Esophagus squamous epithelium (tissue), 4 donors: Measurements from ENCODE around the gene GALNT8.

Experiments
- POLR2A ChIP-seq, 4 donors: fragments of 450-650 bp; IDR thresholded peaks; one replicate each; pipeline ENCODE4 v1.6.1; 2017; ENCODE audit warnings: antibody characterized with exemption in 4 of 4, mild to moderate bottlenecking in 4 of 4, moderate library complexity in 3 of 4
- TF ChIP-seq, protein P1 (sequence below), 6 experiments: fragments of 450-650 bp in 4 of 6; fragments of 200-600 bp in 2 of 6; sonication (generic) in 2 of 6; IDR thresholded peaks; one replicate each; pipeline ENCODE4 v1.5.1; 2016 to 2019; ENCODE audit warnings: antibody characterized with exemption in 6 of 6, mild to moderate bottlenecking in 4 of 6, moderate library complexity in 4 of 6

DNA sequence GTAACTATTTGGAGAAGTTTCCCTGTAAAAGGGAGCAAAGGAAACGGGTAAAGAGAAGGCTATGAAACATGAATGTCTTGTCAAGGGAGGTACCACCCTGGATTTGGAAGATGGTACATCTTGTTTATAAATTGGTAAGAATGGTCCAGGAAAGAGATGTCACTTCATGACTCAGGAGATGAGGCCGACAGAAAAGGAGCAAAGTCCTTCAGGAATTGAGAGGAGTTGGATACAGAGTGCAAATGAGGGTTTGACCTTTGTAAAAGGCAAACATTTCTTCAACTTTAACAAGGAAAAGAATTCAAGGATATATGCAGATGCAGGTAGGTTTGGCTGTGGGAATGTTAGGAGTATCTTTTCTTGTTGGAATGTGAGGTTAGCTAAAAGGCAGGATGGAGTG lies 40.5 kb upstream of the GALNT8 start:
- no peak for TF ChIP-seq POLR2A (IDR thresholded peaks at IDR 0.05)
- TF ChIP-seq, protein P1, sequence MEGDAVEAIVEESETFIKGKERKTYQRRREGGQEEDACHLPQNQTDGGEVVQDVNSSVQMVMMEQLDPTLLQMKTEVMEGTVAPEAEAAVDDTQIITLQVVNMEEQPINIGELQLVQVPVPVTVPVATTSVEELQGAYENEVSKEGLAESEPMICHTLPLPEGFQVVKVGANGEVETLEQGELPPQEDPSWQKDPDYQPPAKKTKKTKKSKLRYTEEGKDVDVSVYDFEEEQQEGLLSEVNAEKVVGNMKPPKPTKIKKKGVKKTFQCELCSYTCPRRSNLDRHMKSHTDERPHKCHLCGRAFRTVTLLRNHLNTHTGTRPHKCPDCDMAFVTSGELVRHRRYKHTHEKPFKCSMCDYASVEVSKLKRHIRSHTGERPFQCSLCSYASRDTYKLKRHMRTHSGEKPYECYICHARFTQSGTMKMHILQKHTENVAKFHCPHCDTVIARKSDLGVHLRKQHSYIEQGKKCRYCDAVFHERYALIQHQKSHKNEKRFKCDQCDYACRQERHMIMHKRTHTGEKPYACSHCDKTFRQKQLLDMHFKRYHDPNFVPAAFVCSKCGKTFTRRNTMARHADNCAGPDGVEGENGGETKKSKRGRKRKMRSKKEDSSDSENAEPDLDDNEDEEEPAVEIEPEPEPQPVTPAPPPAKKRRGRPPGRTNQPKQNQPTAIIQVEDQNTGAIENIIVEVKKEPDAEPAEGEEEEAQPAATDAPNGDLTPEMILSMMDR (IDR thresholded peaks at IDR 0.05), result no peak
